ENCODE measurements around the gene MMRN2. TPM values are rescaled to one million over a fixed set of nuclear protein-coding genes. Genes with fewer than 3 reads are reported as not detected.

Gene MMRN2
- total RNA-seq, 4 donors from 2014 or later: 2.8 to 16.5 (median 12.6) TPM

GRCh38 chr10:86914734-86915133, 42.7 kb downstream of the MMRN2 start:
- H3K4me3 ChIP-seq: no peak overlapping the region
- no peaks in the 10 kb centered on the region for H3K9me3 ChIP-seq
- H3K4me1 ChIP-seq: no peaks in the 10 kb centered on the region
- no peak overlapping the region for H3K27ac ChIP-seq
- H3K27me3 ChIP-seq: no peaks in the 10 kb centered on the region
- DNase-seq: no peak
- peaks cover 0 to 38% (median 0%) of the 10 kb centered on the region in 3 donors for H3K36me3 ChIP-seq
- TF ChIP-seq POLR2A (IDR thresholded peaks at IDR 0.05): no peak
- TF ChIP-seq CTCF (IDR thresholded peaks at IDR 0.05): no peak

- no peaks in the 10 kb centered on the region for H3K9me3 ChIP-seq
- H3K4me1 ChIP-seq: no peaks in the 10 kb centered on the region
- DNase-seq: no peak
- no peaks in the 10 kb centered on the region for H3K27me3 ChIP-seq
- no peak overlapping the region for H3K27ac ChIP-seq
- TF ChIP-seq POLR2A (IDR thresholded peaks at IDR 0.05) (no peak), CTCF (IDR thresholded peaks at IDR 0.05) (no peak)
- no peak overlapping the region for H3K4me3 ChIP-seq
- H3K36me3 ChIP-seq: peaks cover 0 to 46% (median 0%) of the 10 kb centered on the region in 3 donors
Observed at GRCh38 chr10:86905429-86905828, 52.0 kb downstream of the MMRN2 start.

GRCh38 chr10:86904600-86904999, 52.8 kb downstream of the MMRN2 start:
- peaks cover 0 to 48% (median 0%) of the 10 kb centered on the region in 3 donors for H3K36me3 ChIP-seq
- TF ChIP-seq POLR2A (IDR thresholded peaks at IDR 0.05) (no peak), CTCF (IDR thresholded peaks at IDR 0.05) (no peak)

GRCh38 chr10:86900955-86901354, 56.5 kb downstream of the MMRN2 start:
- Histone ChIP-seq H3K36me3 (peaks cover 0 to 40% (median 0%) of the 10 kb centered on the region in 3 donors), H3K27me3 (no peaks in the 10 kb centered on the region), H3K4me1 (no peaks in the 10 kb centered on the region), H3K9me3 (no peaks in the 10 kb centered on the region), H3K4me3 (no peak overlapping the region), H3K27ac (peak overlapping the region in 1 of 4 donors; percentile 27)
- no peak for TF ChIP-seq POLR2A (IDR thresholded peaks at IDR 0.05)
- TF ChIP-seq CTCF (IDR thresholded peaks at IDR 0.05): no peak
- DNase-seq: no peak

More at GRCh38 chr10:86904600-86904999, 52.8 kb downstream of the MMRN2 start:
- Histone ChIP-seq H3K9me3 (no peaks in the 10 kb centered on the region), H3K4me3 (no peak overlapping the region), H3K27ac (no peak overlapping the region), H3K4me1 (no peaks in the 10 kb centered on the region), H3K27me3 (no peaks in the 10 kb centered on the region)
- no peak for DNase-seq

GRCh38 chr10:86899670-86900276, 57.6 kb downstream of the MMRN2 start:
- no peak overlapping the region for H3K4me3 ChIP-seq
- H3K27me3 ChIP-seq: no peaks in the 10 kb centered on the region
- no peaks in the 10 kb centered on the region for H3K9me3 ChIP-seq
- TF ChIP-seq CTCF (IDR thresholded peaks at IDR 0.05) (peak; percentile 39 to 92 (median 73)), POLR2A (IDR thresholded peaks at IDR 0.05) (no peak)
- DNase-seq: peak in 2 of 3 donors; percentile 49 to 83
- H3K27ac ChIP-seq: no peak overlapping the region
- H3K36me3 ChIP-seq: peaks cover 0 to 40% (median 0%) of the 10 kb centered on the region in 3 donors
- no peaks in the 10 kb centered on the region for H3K4me1 ChIP-seq
